ENCODE data around the gene SLC16A8.

- TF ChIP-seq, protein P1, sequence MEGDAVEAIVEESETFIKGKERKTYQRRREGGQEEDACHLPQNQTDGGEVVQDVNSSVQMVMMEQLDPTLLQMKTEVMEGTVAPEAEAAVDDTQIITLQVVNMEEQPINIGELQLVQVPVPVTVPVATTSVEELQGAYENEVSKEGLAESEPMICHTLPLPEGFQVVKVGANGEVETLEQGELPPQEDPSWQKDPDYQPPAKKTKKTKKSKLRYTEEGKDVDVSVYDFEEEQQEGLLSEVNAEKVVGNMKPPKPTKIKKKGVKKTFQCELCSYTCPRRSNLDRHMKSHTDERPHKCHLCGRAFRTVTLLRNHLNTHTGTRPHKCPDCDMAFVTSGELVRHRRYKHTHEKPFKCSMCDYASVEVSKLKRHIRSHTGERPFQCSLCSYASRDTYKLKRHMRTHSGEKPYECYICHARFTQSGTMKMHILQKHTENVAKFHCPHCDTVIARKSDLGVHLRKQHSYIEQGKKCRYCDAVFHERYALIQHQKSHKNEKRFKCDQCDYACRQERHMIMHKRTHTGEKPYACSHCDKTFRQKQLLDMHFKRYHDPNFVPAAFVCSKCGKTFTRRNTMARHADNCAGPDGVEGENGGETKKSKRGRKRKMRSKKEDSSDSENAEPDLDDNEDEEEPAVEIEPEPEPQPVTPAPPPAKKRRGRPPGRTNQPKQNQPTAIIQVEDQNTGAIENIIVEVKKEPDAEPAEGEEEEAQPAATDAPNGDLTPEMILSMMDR (IDR thresholded peaks at IDR 0.05): no peak
- TF ChIP-seq POLR2A (IDR thresholded peaks at IDR 0.05): no peak
Observed at GRCh38 chr22:38070250-38070921, 13.6 kb downstream of the SLC16A8 start.
